Activated naive CD4-positive, alpha-beta T cell treated with anti-CD3 and anti-CD28 coated beads for 36 hours (primary cell): Measurements from ENCODE around the gene ILRUN. TPM values are rescaled to one million over a fixed set of nuclear protein-coding genes. Genes with fewer than 3 reads are reported as not detected.
"Not testable (repeated sequence)": the region's sequence is repeated elsewhere in the genome, so short reads cannot be mapped to it uniquely, and the experiment has no call there.

ENCODE experiments used
- CTCF ChIA-PET: fragments of 350-600 bp; sonication (Branson Sonifier 250); formaldehyde crosslinking; loops from one replicate; lab custom pipeline; 2021; ENCODE audit warnings: antibody characterized with exemption; lab: Charles Lee
- DNase-seq: peaks from one replicate; pipeline ENCODE4 v3.0.0-alpha.2; 2020
- H3K27ac Mint-ChIP-seq: one replicate; pipeline ENCODE4 v1.8.0; 2021; ENCODE audit warnings: mild to moderate bottlenecking, mixed read lengths
- H3K27me3 Mint-ChIP-seq: one replicate; pipeline ENCODE4 v1.8.0; 2021; ENCODE audit warnings: low read depth, mixed read lengths
- H3K36me3 Mint-ChIP-seq: one replicate; pipeline ENCODE4 v1.8.0; 2021; ENCODE audit warnings: low read depth, mixed read lengths
- H3K4me1 Mint-ChIP-seq: one replicate; pipeline ENCODE4 v1.8.0; 2021; ENCODE audit warnings: low read depth, mixed read lengths
- H3K4me3 Mint-ChIP-seq: one replicate; pipeline ENCODE4 v1.8.0; 2021; ENCODE audit warnings: mild to moderate bottlenecking, moderate library complexity, mixed read lengths
- H3K9me3 Mint-ChIP-seq: one replicate; pipeline ENCODE4 v1.8.0; 2021; ENCODE audit warnings: mixed read lengths
- intact Hi-C: fragments of 100-400 bp; cut with micrococcal nuclease; formaldehyde crosslinking; loops from one replicate; pipeline ENCODE4 v1.15.1; 2023
- total RNA-seq, 2 experiments: library from RNA; stranded (reverse); gene quantifications; one replicate each; pipeline ENCODE4 v1.2.3, GENCODE V29; 2021

Gene ILRUN
- total RNA-seq, 2 experiments from 2014 or later = 51.4 to 53.3 TPM

GRCh38 chr6:34695729-34696188 lies 808 bp downstream of the ILRUN start:
- Mint-ChIP-seq H3K27ac (peak overlapping the region; percentile 70), H3K9me3 (no peaks in the 10 kb centered on the region), H3K4me1 (peaks cover 52% of the 10 kb centered on the region), H3K27me3 (no peaks in the 10 kb centered on the region), H3K4me3 (peak overlapping the region; percentile 100), H3K36me3 (no peaks in the 10 kb centered on the region)
- CTCF ChIA-PET = interaction anchor here (0.8 kb wide), 1 partner anchor 21 kb away, joined by 3 read pairs; no protein-coding TSS in a partner anchor
- intact Hi-C loops = loop anchor here (1.0 to 10.0 kb wide), 4 partner anchors 38 to 911 kb away; partner anchors contain the start of genes BLTP3A, LEMD2 and SNRPC
- DNase-seq = no peak

- CTCF ChIA-PET = no interaction called here
- intact Hi-C loops = loop anchor here (10.0 kb wide), 1 partner anchor 907 kb away; the partner anchor contains the start of gene LEMD2
- no peak for DNase-seq
- Mint-ChIP-seq H3K27me3 (no peaks in the 10 kb centered on the region), H3K36me3 (peaks cover 8% of the 10 kb centered on the region), H3K4me1 (peaks cover 55% of the 10 kb centered on the region), H3K4me3 (no peak overlapping the region), H3K27ac (no peak overlapping the region), H3K9me3 (no peaks in the 10 kb centered on the region)
Observed at GRCh38 chr6:34692280-34692679, 4.3 kb downstream of the ILRUN start.

GRCh38 chr6:34689742-34690141 lies 6.8 kb downstream of the ILRUN start:
- no peaks in the 10 kb centered on the region for H3K27me3 Mint-ChIP-seq
- CTCF ChIA-PET = no interaction called here
- no peak overlapping the region for H3K27ac Mint-ChIP-seq
- DNase-seq = no peak
- H3K4me1 Mint-ChIP-seq = peaks cover 53% of the 10 kb centered on the region
- H3K4me3 Mint-ChIP-seq = no peak overlapping the region
- peaks cover 11% of the 10 kb centered on the region for H3K36me3 Mint-ChIP-seq
- intact Hi-C loops = loop anchor here (10.0 kb wide), 1 partner anchor 905 kb away; the partner anchor contains the start of gene LEMD2
- no peaks in the 10 kb centered on the region for H3K9me3 Mint-ChIP-seq

- H3K4me3 Mint-ChIP-seq = no peak overlapping the region
- peaks cover 11% of the 10 kb centered on the region for H3K36me3 Mint-ChIP-seq
- DNase-seq = no peak
- H3K27ac Mint-ChIP-seq = no peak overlapping the region
- H3K9me3 Mint-ChIP-seq = no peaks in the 10 kb centered on the region
- H3K27me3 Mint-ChIP-seq = no peaks in the 10 kb centered on the region
- CTCF ChIA-PET = no interaction called here
- intact Hi-C loops = no loop called here
- peaks cover 51% of the 10 kb centered on the region for H3K4me1 Mint-ChIP-seq
Observed at GRCh38 chr6:34688956-34689355, 7.6 kb downstream of the ILRUN start.

GRCh38 chr6:34684919-34685318 lies 11.6 kb downstream of the ILRUN start:
- DNase-seq = no peak
- Mint-ChIP-seq H3K4me3 (no peak overlapping the region), H3K27me3 (no peaks in the 10 kb centered on the region), H3K4me1 (peaks cover 40% of the 10 kb centered on the region), H3K9me3 (no peaks in the 10 kb centered on the region), H3K36me3 (peaks cover 11% of the 10 kb centered on the region), H3K27ac (no peak overlapping the region)
- intact Hi-C loops = no loop called here
- CTCF ChIA-PET = no interaction called here

- Mint-ChIP-seq H3K27ac (no peak overlapping the region), H3K27me3 (no peaks in the 10 kb centered on the region), H3K9me3 (no peaks in the 10 kb centered on the region), H3K4me3 (no peak overlapping the region), H3K36me3 (peaks cover 11% of the 10 kb centered on the region), H3K4me1 (peaks cover 44% of the 10 kb centered on the region)
- DNase-seq = no peak
- intact Hi-C loops = no loop called here
- CTCF ChIA-PET = interaction anchor here (0.7 to 1.0 kb wide), 2 partner anchors 8 to 28 kb away, joined by 3 read pairs; no protein-coding TSS in a partner anchor
Observed at GRCh38 chr6:34684364-34684763, 12.2 kb downstream of the ILRUN start.

- Mint-ChIP-seq H3K4me1 (peaks cover 34% of the 10 kb centered on the region), H3K27me3 (no peaks in the 10 kb centered on the region), H3K9me3 (no peaks in the 10 kb centered on the region), H3K36me3 (peaks cover 4% of the 10 kb centered on the region), H3K4me3 (no peak overlapping the region), H3K27ac (no peak overlapping the region)
- no peak for DNase-seq
- intact Hi-C loops = no loop called here
- CTCF ChIA-PET = interaction anchor here (0.7 kb wide), 1 partner anchor 343 kb away, joined by 4 read pairs; no protein-coding TSS in a partner anchor
Observed at GRCh38 chr6:34680802-34681515, 15.6 kb downstream of the ILRUN start.

- DNase-seq, H3K36me3 Mint-ChIP-seq, CTCF ChIA-PET, H3K27ac Mint-ChIP-seq, H3K4me3 Mint-ChIP-seq, H3K9me3 Mint-ChIP-seq, H3K27me3 Mint-ChIP-seq, intact Hi-C loops: not testable (repeated sequence)
- H3K4me1 Mint-ChIP-seq = peaks cover 35% of the 10 kb centered on the region
Observed at GRCh38 chr6:34680313-34680712, 16.3 kb downstream of the ILRUN start.

GRCh38 chr6:34679552-34680253 lies 16.9 kb downstream of the ILRUN start:
- H3K4me3 Mint-ChIP-seq = no peak overlapping the region
- CTCF ChIA-PET = no interaction called here
- H3K36me3 Mint-ChIP-seq = peaks cover 2% of the 10 kb centered on the region
- H3K27ac Mint-ChIP-seq = no peak overlapping the region
- no peaks in the 10 kb centered on the region for H3K27me3 Mint-ChIP-seq
- intact Hi-C loops = no loop called here
- no peaks in the 10 kb centered on the region for H3K9me3 Mint-ChIP-seq
- H3K4me1 Mint-ChIP-seq = peaks cover 35% of the 10 kb centered on the region
- no peak for DNase-seq

- intact Hi-C loops = no loop called here
- CTCF ChIA-PET = interaction anchor here (0.7 to 1.8 kb wide), 4 partner anchors 8 to 35 kb away, joined by 3 to 4 read pairs (median 3); no protein-coding TSS in a partner anchor
- Mint-ChIP-seq H3K27me3 (no peaks in the 10 kb centered on the region), H3K27ac (peak overlapping the region; percentile 82), H3K4me1 (peaks cover 55% of the 10 kb centered on the region), H3K9me3 (no peaks in the 10 kb centered on the region), H3K36me3 (peaks cover 2% of the 10 kb centered on the region), H3K4me3 (no peak overlapping the region)
- DNase-seq = no peak
Observed at GRCh38 chr6:34676140-34676539, 20.4 kb downstream of the ILRUN start.

- H3K36me3 Mint-ChIP-seq, H3K27me3 Mint-ChIP-seq, H3K4me3 Mint-ChIP-seq, intact Hi-C loops, H3K9me3 Mint-ChIP-seq, DNase-seq: not testable (repeated sequence)
- H3K4me1 Mint-ChIP-seq = peaks cover 56% of the 10 kb centered on the region
- H3K27ac Mint-ChIP-seq = peak overlapping the region; percentile 94
- CTCF ChIA-PET = interaction anchor here (1.0 kb wide), 1 partner anchor 18 kb away, joined by 3 read pairs; no protein-coding TSS in a partner anchor
Observed at GRCh38 chr6:34674930-34675329, 21.6 kb downstream of the ILRUN start.

GRCh38 chr6:34674268-34674639 lies 22.3 kb downstream of the ILRUN start:
- Mint-ChIP-seq H3K27me3 (no peaks in the 10 kb centered on the region), H3K9me3 (no peaks in the 10 kb centered on the region), H3K36me3 (peaks cover 4% of the 10 kb centered on the region), H3K4me3 (peak overlapping the region; percentile 4), H3K27ac (peak overlapping the region; percentile 94), H3K4me1 (peaks cover 52% of the 10 kb centered on the region)
- intact Hi-C loops = no loop called here
- DNase-seq = no peak
- CTCF ChIA-PET = interaction anchor here (0.7 to 0.8 kb wide), 2 partner anchors 22 to 425 kb away, joined by 3 read pairs; partner anchors contain the start of gene ILRUN
